ENCODE measurements around the gene NHSL1. TPM values are rescaled to one million over a fixed set of nuclear protein-coding genes. Genes with fewer than 3 reads are reported as not detected.

NHSL1 gene
- polyA plus RNA-seq, 1 experiment = 10.5 TPM

GRCh38 chr6:138450445-138450844 is 48.8 kb downstream of the NHSL1 start:
- Histone ChIP-seq H3K9me3 (ENCODE audit: control insufficient read depth, insufficient read depth, low read length) (no peaks in the 10 kb centered on the region; the same call in 1 of the 2 replicates), H3K4me3 (ENCODE audit: low read depth, low read length) (no peak overlapping the region), H3K27me3 (ENCODE audit: control insufficient read depth, insufficient read depth, low read length) (no peaks in the 10 kb centered on the region), H3K27ac (ENCODE audit: low read depth, low read length) (no peak overlapping the region)
- CTCF ChIA-PET = no interaction called here
- POLR2A ChIA-PET = no interaction called here
- DNase-seq (ENCODE audit: low read depth, low spot score) = no peak
- TF ChIP-seq CTCF (IDR thresholded peaks at IDR 0.05; ENCODE audit: low read depth, low read length) = no peak

GRCh38 chr6:138446821-138447220 is 52.5 kb downstream of the NHSL1 start:
- DNase-seq (ENCODE audit: low read depth, low spot score) = no peak
- no peak for TF ChIP-seq CTCF (IDR thresholded peaks at IDR 0.05; ENCODE audit: low read depth, low read length)
- ChIA-PET CTCF (no interaction called here), POLR2A (no interaction called here)
- H3K27me3 ChIP-seq (ENCODE audit: control insufficient read depth, insufficient read depth, low read length) = no peaks in the 10 kb centered on the region
- H3K27ac ChIP-seq (ENCODE audit: low read depth, low read length) = no peak overlapping the region
- H3K9me3 ChIP-seq (ENCODE audit: control insufficient read depth, insufficient read depth, low read length) = no peaks in the 10 kb centered on the region; the same call in 1 of the 2 replicates
- H3K4me3 ChIP-seq (ENCODE audit: low read depth, low read length) = no peak overlapping the region

- no peak for DNase-seq (ENCODE audit: low read depth, low spot score)
- Histone ChIP-seq H3K9me3 (ENCODE audit: control insufficient read depth, insufficient read depth, low read length) (no peaks in the 10 kb centered on the region; the same call in 1 of the 2 replicates), H3K27me3 (ENCODE audit: control insufficient read depth, insufficient read depth, low read length) (no peaks in the 10 kb centered on the region), H3K4me3 (ENCODE audit: low read depth, low read length) (no peak overlapping the region), H3K27ac (ENCODE audit: low read depth, low read length) (no peak overlapping the region)
- CTCF ChIA-PET = interaction anchor here (0.6 to 1.8 kb wide), 2 partner anchors 15 to 124 kb away, joined by 3 to 5 read pairs; no protein-coding TSS in a partner anchor
- POLR2A ChIA-PET = no interaction called here
- TF ChIP-seq CTCF (IDR thresholded peaks at IDR 0.05; ENCODE audit: low read depth, low read length) = no peak
Observed at GRCh38 chr6:138443979-138444378, 55.3 kb downstream of the NHSL1 start.

GRCh38 chr6:138442663-138443062 is 56.6 kb downstream of the NHSL1 start:
- CTCF ChIA-PET = interaction anchor here (1.8 kb wide), 1 partner anchor 14 kb away, joined by 8 read pairs; no protein-coding TSS in a partner anchor
- no peaks in the 10 kb centered on the region for H3K27me3 ChIP-seq (ENCODE audit: control insufficient read depth, insufficient read depth, low read length)
- POLR2A ChIA-PET = no interaction called here
- H3K4me3 ChIP-seq (ENCODE audit: low read depth, low read length) = no peak overlapping the region
- H3K9me3 ChIP-seq (ENCODE audit: control insufficient read depth, insufficient read depth, low read length) = no peaks in the 10 kb centered on the region
- no peak overlapping the region for H3K27ac ChIP-seq (ENCODE audit: low read depth, low read length)
- no peak for TF ChIP-seq CTCF (IDR thresholded peaks at IDR 0.05; ENCODE audit: low read depth, low read length)
- DNase-seq (ENCODE audit: low read depth, low spot score) = no peak

GRCh38 chr6:138441965-138442364 is 57.3 kb downstream of the NHSL1 start:
- Histone ChIP-seq H3K4me3 (ENCODE audit: low read depth, low read length) (no peak overlapping the region), H3K27me3 (ENCODE audit: control insufficient read depth, insufficient read depth, low read length) (no peaks in the 10 kb centered on the region), H3K9me3 (ENCODE audit: control insufficient read depth, insufficient read depth, low read length) (no peaks in the 10 kb centered on the region), H3K27ac (ENCODE audit: low read depth, low read length) (no peak overlapping the region)
- DNase-seq (ENCODE audit: low read depth, low spot score) = no peak
- POLR2A ChIA-PET = no interaction called here
- CTCF ChIA-PET = interaction anchor here (0.6 to 1.8 kb wide), 3 partner anchors 14 to 147 kb away, joined by 4 to 8 read pairs (median 4); no protein-coding TSS in a partner anchor
- TF ChIP-seq CTCF (IDR thresholded peaks at IDR 0.05; ENCODE audit: low read depth, low read length) = no peak

Measured in AG04450 (cell line).